ENCODE results near the gene PI3.
"Not testable (repeated sequence)": the region's sequence is repeated elsewhere in the genome, so short reads cannot be mapped to it uniquely, and the experiment has no call there.

Gene PI3

GRCh38 chr20:45174434-45175364, at the start of gene PI3:
Gene PI3, plus strand, starts transcription at chr20:45174902. Its CDS starts 21 bp downstream, at chr20:45174923.
- no peak for DNase-seq

GRCh38 chr20:45128099-45128498, 46.6 kb upstream of the PI3 start:
- DNase-seq: no peak

- no peak for DNase-seq
Measured at GRCh38 chr20:45136911-45137310, 37.8 kb upstream of the PI3 start.

- DNase-seq: peak; percentile 40
Measured at GRCh38 chr20:45138561-45139300, 36.0 kb upstream of the PI3 start.

- not testable (repeated sequence) for DNase-seq
Measured at GRCh38 chr20:45139733-45140375, 34.8 kb upstream of the PI3 start.

GRCh38 chr20:45140836-45141235, 33.9 kb upstream of the PI3 start:
- DNase-seq: no peak

GRCh38 chr20:45149062-45149461, 25.6 kb upstream of the PI3 start:
- DNase-seq: no peak

GRCh38 chr20:45152405-45152804, 22.3 kb upstream of the PI3 start:
- no peak for DNase-seq

- DNase-seq: no peak
Measured at GRCh38 chr20:45153147-45153546, 21.6 kb upstream of the PI3 start.

- no peak for DNase-seq
Measured at GRCh38 chr20:45153752-45154151, 20.9 kb upstream of the PI3 start.

- DNase-seq: no peak
Measured at GRCh38 chr20:45154183-45154582, 20.5 kb upstream of the PI3 start.

GRCh38 chr20:45154794-45155193, 19.9 kb upstream of the PI3 start:
- not testable (repeated sequence) for DNase-seq

- no peak for DNase-seq
Measured at GRCh38 chr20:45156713-45157112, 18.0 kb upstream of the PI3 start.

- no peak for DNase-seq
Measured at GRCh38 chr20:45157962-45158361, 16.7 kb upstream of the PI3 start.

GRCh38 chr20:45163083-45163803, 11.5 kb upstream of the PI3 start:
- no peak for DNase-seq

- DNase-seq: no peak
Measured at GRCh38 chr20:45164906-45165305, 9.8 kb upstream of the PI3 start.

- DNase-seq: no peak
Measured at GRCh38 chr20:45173522-45173921, 1.2 kb upstream of the PI3 start.

- DNase-seq: no peak
Measured at GRCh38 chr20:45176526-45177267, 2.0 kb downstream of the PI3 start.

GRCh38 chr20:45179166-45179565, 4.5 kb downstream of the PI3 start:
- no peak for DNase-seq

GRCh38 chr20:45181639-45182038, 6.9 kb downstream of the PI3 start:
- DNase-seq: no peak

- DNase-seq: no peak
Measured at GRCh38 chr20:45183084-45183483, 8.4 kb downstream of the PI3 start.

GRCh38 chr20:45187693-45188092, 13.0 kb downstream of the PI3 start:
- no peak for DNase-seq
